ENCODE data around the gene ORM1.

Gene ORM1

DNA sequence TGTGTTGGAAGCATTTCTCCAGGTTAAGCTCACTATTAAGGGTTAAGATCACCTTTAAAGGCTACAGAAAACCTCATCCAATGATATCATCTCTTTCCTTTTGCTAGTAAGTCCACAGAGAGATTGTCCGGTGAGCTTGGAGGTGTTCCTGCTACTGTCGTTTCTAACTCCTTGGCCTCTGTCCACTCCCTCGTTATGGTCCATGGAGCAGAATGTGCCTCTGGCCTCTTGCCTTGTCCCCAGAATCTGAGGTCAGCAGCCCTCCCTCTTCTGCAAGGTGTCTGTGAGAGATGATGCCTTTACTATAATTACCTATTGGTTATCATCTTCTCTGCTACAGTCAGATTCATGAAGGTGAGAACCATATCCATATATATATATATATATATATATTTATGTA lies 21.8 kb downstream of the ORM1 start:
- no peak for DNase-seq

DNA sequence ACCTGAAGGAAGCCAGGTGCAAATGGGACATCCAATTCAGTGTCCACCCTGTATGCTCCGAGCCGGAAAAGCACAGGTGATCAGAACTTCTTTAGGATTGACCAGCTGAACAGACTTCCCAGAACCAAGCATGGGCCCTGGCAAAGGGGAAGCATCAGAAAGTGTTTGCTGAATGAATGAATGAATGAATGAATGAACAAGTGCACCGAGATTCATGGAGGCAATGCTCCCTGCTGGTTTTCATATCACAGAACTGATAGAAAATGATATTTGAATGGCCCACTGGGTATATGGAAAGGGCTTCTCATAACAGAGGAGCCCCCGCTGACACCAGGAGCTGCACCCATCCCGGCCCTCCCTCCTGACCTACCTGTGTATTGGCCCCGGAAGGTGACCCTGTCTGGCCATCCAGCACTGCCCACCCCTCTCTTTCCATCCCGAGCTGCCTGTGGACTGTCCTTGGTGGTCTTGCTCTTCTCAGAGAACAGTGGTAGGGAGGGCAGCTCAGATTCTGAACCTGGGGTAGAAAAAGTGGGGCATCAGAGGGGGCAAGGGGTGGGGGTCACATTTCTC lies 22.7 kb downstream of the ORM1 start:
- DNase-seq, result no peak

DNA sequence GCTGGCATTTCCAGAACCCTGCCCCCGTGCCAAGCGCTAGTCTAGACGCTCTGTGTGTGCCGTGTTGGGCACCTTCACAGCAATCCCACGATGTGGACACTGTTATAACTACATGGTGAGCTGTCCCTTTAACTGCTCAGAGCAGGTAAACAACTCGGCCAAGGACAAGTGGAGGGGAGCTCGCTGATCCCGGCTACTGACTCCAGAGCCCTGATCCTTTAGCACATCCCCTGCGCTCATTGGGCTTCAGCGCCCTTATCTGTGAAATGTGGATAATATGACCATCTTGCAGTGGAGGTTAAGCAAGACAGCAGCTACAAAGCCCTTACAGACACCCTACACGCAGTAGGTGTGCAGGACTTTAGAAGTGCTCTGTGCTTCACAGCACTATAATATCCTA lies 23.2 kb downstream of the ORM1 start:
- DNase-seq, result no peak

GRCh38 chr9:114347675-114348074 lies 24.8 kb downstream of the ORM1 start:
- no peak for DNase-seq

- no peak for DNase-seq
Measured at GRCh38 chr9:114348261-114348905, 25.5 kb downstream of the ORM1 start.

GRCh38 chr9:114348906-114349482 lies 26.1 kb downstream of the ORM1 start:
- no peak for DNase-seq

GRCh38 chr9:114349713-114350480 lies 27.0 kb downstream of the ORM1 start:
- DNase-seq, result no peak

DNA sequence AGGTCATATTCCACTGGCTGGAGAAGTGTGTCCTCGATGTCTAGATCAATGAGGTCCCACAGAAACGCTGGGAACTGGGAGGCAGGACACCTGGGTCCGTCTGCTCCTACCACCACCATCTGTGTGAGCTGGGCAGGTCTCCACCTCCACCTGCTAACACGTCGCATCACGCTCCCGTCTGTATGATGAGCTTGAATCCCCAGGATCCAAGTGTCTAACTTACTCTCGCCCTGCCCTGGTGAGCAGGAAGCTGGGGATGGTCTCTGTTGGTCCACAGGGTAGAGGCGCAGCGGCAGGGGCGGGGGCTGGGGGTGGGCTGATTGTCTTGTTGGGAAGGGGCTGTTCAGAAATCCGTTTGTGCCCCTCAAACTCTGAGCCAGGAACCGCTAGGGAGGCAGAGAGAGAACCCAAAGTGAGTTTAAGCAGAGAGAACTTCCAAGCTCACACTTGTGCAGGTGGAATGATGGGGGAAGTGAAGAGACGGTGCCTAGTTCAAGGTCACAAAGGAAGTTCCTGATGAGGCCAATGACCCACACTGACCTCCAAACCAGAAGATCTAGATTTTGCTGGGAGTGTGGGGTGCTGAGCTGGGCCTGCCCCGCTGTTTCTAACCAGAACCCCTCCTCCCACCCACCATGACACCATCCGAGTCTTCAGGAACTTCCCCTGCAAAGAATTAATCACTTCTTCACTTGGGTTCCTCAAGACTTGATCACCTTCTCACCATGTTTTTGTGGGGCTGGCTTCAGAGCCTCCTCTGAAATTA lies 27.9 kb downstream of the ORM1 start:
- DNase-seq, result no peak

DNA sequence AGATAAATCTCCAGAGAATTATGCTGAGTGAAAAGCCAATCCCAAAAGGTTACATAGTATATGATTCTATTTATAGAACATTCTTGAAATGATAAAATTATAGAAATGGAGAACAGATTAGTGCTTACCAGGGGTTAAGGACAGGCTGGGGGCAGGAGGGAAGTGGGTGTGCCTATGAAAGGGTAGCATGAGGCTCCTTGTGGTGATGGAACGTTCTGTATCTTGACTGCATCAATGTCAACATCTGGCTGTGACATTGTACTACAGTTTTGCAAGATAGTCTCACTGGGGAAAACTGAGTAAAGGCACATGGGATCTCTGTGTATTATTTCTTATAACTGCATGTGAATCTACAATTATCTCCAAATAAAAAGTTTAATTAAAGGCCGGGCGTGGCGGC lies 29.0 kb downstream of the ORM1 start:
- no peak for DNase-seq

DNA sequence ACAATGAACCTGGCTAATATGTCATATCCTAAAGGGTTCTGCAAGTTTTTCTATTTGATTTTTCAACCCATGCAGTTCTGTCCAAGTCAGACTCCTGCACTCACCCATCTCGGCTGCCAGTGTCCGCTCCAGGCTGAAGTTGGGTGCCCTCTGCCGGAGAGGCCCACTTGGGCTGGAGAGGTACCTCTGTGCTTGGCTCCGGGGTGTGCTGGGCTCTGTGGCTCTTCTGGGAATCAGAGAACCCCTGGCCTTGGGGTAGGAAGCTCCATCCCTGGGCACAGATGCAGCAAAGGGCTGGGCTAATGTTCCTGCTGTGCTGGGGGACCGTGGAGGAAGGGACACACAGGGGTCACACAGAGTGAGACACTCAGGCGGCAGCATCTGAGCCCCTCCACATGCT lies 32.9 kb downstream of the ORM1 start:
- no peak for DNase-seq

GRCh38 chr9:114356792-114357191 lies 33.9 kb downstream of the ORM1 start:
- DNase-seq, result no peak

GRCh38 chr9:114357360-114357759 lies 34.5 kb downstream of the ORM1 start:
- no peak for DNase-seq

DNA sequence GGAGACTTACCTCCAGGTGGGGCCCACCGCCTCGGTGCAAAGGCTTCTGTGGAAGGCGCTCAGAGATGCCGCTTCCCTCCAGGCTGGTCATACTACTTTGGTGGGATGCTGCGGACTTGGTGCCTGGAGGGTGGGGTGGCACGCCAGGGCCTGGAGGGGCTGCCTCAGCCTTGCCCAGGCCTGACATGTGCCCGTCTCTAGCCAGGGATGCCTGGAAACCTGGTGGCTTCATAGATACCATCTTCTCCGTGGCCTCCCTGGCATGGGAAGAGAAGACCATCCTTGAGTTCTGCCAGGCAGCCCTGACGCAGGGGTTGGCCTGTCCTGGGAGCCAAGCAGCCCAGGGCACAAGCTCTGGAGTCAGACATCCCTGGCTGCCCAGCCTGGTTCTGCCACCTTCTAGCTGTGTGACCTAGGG lies 35.0 kb downstream of the ORM1 start:
- DNase-seq, result no peak

DNA sequence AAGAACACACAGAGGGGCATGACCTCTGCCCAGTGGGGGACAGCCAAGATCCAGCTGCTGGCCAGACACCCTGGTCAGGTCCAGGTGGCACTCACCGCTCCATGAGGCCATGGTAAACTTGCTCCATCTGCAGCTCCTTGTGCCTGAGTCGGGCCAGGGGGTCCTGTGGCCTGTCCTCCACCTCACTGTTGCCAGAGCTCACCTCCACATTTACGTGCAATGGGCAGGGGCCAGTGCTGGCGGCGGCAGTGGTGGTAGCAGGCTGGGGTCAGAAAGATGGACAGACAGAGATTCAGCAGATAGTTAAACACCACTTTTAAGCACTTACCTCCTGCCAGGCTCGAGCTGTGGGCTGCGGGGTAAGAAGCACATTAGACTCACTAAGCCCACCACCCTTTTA lies 36.9 kb downstream of the ORM1 start:
- DNase-seq, result no peak

DNA sequence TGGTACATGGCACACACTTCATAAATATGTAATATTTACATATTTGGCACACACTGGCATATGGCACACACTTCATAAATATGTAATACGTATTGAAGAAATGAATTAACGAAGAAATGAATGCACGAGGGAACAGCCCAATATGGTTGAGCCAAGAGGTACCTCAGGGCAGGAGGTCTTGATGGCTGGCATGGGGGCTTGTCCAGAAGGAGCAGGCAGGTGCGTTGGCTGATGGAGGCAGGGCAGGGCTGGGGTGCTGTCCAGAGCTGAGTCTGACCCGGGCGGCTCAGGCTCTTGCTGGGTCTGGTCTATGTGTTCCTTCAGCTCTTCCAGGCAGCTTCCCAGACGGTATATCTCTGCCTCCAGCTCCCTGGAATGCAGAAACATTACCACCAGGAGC lies 38.6 kb downstream of the ORM1 start:
- no peak for DNase-seq

DNA sequence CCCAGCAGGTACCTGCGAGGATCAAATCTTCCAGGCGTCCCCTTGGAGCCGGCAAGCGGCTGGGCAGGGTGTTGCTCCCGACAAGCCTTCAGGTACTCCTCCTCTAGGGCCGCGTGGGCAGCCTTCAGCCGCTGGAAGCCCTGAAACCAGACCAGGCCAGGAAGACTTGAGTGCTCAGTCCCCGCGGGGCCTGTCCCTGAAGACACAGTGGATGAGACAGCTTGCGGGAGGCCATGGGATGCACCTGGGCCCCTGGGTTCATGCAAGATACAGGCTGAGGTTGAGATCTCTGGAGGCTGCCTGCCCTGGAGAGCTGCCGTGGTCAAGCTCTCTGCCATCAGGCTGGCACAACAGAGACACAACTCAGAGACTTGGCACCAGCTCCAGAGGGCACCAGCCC lies 39.5 kb downstream of the ORM1 start:
- no peak for DNase-seq

DNA sequence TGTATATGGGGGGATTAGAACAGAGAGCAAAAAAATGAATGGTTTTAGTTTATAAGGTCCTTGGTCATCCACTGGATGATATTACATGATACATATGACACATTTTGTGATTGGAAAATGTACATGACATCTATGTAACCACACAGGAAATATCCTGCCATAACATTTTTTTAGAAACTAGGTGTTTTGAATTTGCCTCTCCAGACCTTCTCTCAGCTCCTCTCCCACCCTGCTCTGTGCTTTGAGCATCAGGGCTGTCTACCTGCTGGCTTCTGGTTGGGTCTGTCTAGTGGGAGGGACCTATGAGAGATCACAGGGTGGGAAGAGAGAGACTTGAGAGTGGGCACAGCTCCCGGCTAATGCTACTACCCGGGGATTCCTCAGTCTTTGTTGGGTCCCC lies 40.5 kb downstream of the ORM1 start:
- no peak for DNase-seq

- no peak for DNase-seq
Measured at GRCh38 chr9:114364134-114365041, 41.5 kb downstream of the ORM1 start.

DNA sequence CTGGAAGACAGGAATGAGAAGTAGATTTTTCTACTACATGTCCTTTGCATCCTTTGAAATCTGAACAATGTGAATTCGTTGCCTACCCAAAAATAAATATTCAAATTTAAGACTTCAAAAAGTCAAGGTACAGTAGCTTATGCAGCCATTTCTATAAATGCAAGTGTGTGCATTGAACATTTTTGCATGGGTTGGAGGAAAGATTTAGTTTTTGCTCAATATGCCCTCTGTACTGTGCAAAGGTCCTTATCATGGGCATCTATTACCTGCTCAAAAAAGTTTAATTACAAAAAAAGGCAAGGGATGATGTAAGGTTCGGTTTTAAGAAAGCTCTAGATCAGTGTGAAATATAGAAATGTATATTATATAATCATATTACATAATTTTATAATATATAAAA lies 42.3 kb downstream of the ORM1 start:
- no peak for DNase-seq

GRCh38 chr9:114366334-114367128 lies 43.6 kb downstream of the ORM1 start:
- no peak for DNase-seq

DNA sequence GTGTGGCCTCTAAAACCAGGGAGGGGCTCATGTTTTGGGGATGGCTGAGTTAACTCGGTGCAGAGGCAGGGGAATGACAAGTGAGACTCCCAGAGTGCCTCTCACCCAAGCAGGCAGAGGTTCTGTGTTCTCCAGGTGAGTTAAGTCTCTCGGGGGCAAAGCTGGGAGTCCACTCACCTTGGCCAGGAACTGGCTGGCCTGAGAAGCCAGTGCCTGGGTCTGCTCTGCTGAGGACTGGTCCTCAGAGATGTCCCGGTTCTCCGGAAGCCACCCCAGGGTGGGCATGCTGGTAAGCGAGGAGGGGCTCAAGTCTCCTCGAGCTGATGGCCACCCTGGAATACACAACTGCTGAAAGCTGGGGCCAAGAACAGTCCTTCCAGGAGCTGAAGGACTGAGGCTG lies 44.5 kb downstream of the ORM1 start:
- no peak for DNase-seq

All from SHP77 treated with DMSO at 0.1 percent for 48 hours (cell line).